Fibroblast of the aortic adventitia (primary cell): Measurements from ENCODE around the gene HBB. TPM values are rescaled to one million over a fixed set of nuclear protein-coding genes. Genes with fewer than 3 reads are reported as not detected.

Source experiments
- DNase-seq: peaks from one replicate; pipeline ENCODE4 v3.0.0-alpha.2; 2010; ENCODE audit warnings: low read depth
- H3K4me3 ChIP-seq: 2 replicates; pipeline ENCODE4 v1.5.1; 2011; ENCODE audit warnings: low read depth, mild to moderate bottlenecking, control low read depth, low read length, moderate library complexity
- CTCF ChIP-seq: IDR thresholded peaks from 2 replicates; pipeline ENCODE4 v1.5.1; 2011; ENCODE audit warnings: mild to moderate bottlenecking, low read length, control low read depth, inconsistent platforms; ENCODE audit not compliant: insufficient read depth
- total RNA-seq: library from RNA; depleted of rRNA; stranded (reverse); fragments of >200 nt; gene quantifications from 2 replicates; pipeline ENCODE4 v1.2.3, GENCODE V29; 2012; ENCODE audit warnings: low replicate concordance

The HBB gene
- total RNA-seq, 1 donor: not detected

- no peak overlapping the region for H3K4me3 ChIP-seq
- no peak for TF ChIP-seq CTCF
- DNase-seq: no peak
These were observed 18.3 kb upstream of the HBB start for GRCh38 chr11:5245155-5245554.

- DNase-seq: no peak
- H3K4me3 ChIP-seq: no peak overlapping the region
- no peak for TF ChIP-seq CTCF
These were observed 16.9 kb upstream of the HBB start for GRCh38 chr11:5243816-5244180.

GRCh38 chr11:5242933-5243815, 16.3 kb upstream of the HBB start:
- no peak for DNase-seq
- TF ChIP-seq CTCF: no peak

GRCh38 chr11:5242208-5242607, 15.3 kb upstream of the HBB start:
- no peak overlapping the region for H3K4me3 ChIP-seq
- no peak for TF ChIP-seq CTCF
- peak; percentile 18 for DNase-seq

More at GRCh38 chr11:5242933-5243815, 16.3 kb upstream of the HBB start:
- H3K4me3 ChIP-seq: no peak overlapping the region

- no peak for TF ChIP-seq CTCF
- no peak overlapping the region for H3K4me3 ChIP-seq
- DNase-seq: no peak
These were observed 14.6 kb upstream of the HBB start for GRCh38 chr11:5241458-5241857.

- DNase-seq: no peak
- H3K4me3 ChIP-seq: no peak overlapping the region
- no peak for TF ChIP-seq CTCF
These were observed 13.6 kb upstream of the HBB start for GRCh38 chr11:5240458-5240857.

- H3K4me3 ChIP-seq: no peak overlapping the region
- no peak for DNase-seq
- TF ChIP-seq CTCF: no peak
These were observed 13.2 kb upstream of the HBB start for GRCh38 chr11:5240056-5240455.
